GM18508 (cell line): Measurements from ENCODE around the gene TPBGL.

Experiments
- ATAC-seq: cut with Tn5 transposase; IDR thresholded peaks from one replicate; pipeline ENCODE4 v1.9.1; 2021; ENCODE audit warnings: moderate number of reproducible peaks; ENCODE audit not compliant: insufficient read depth, unreplicated experiment

Gene TPBGL

DNA sequence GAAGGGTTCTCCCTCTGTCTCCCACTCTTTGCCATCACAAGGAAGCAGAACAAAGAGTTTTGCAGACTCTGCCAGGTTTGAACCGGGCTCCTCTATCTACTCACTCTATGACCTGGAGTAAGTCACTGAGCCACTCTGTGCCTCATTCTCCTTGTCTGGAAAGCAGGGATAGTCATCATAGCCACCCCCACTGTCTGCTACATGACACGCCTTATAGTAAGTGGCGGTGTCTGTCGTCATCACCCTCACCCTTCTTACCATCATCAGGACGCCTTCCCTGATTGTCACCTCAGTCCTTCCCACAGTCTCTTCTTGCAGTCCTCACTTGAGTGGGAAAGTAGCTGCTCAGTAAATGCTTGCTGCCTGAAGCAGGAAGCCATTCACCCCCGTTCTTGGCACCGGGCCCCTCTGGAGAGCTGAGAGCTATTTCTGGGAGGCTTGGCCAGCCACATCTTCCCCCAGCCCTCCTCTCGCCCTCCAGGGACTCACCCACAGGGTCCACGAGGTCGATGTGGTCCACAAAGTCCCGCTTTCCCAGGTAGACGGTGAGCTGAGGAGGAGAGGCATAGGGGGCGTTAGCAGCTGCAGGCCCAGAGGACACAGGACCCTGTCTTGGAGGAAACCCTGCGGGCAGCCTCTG, 46.4 kb downstream of the TPBGL start:
- no peak for ATAC-seq

DNA sequence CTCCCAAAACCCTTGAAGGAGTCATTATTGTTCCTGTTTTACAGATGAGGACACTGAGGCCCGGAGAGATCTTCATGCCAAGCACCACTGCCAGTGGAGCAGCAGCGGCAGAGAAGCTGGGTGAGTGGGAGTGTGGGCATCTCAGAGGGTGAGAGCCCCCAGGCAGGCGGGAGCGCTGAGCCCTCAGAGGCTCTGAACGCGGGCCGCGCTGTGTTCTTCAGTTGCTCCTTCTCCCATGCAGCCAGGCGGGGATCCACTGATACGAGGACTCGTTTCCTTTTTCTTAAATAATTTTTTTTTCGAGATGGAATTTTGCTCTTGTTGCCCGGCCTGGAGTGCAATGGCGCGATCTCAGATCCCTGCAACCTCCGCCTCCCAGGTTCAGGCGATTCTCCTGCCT, 47.0 kb downstream of the TPBGL start:
- no peak for ATAC-seq

DNA sequence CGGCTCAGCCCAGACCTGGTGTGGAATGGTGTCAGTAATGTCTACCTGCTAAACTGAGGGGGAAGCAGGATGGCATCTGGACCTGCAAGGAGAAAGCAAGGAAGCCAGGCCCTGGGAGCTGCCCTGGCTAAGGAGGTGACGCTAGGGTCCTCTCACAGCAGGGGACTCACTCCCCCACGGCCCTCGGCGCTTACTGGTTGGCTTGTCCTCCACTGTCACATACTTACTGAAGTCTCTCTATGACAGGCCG, 48.9 kb downstream of the TPBGL start:
- ATAC-seq: no peak

GRCh38 chr11:75289919-75290318, 49.3 kb downstream of the TPBGL start:
- no peak for ATAC-seq

DNA sequence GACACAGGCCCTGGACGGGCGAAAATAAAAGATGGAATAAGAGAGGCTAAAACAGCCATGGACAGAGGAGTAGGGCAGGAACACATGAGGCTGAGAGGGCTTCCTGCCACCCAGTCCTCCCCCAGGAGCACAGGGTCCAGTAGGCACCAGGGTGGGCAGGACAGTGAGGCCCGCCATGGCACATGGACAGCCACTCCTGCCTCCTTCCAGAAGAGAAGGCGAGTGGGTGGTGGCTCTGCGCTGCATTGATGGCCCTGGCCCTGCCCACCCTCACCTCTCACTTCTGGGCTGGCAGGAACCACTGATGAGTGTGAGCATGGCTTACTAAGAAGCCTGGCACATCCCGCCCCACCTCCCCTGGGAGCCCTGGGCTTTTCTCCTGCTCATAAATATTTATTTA, 51.2 kb downstream of the TPBGL start:
- no peak for ATAC-seq

GRCh38 chr11:75292943-75293342, 52.4 kb downstream of the TPBGL start:
- no peak for ATAC-seq
